Type B pancreatic cell (in vitro differentiated cells): ENCODE measurements around the gene CERS6. TPM values are rescaled to one million over a fixed set of nuclear protein-coding genes. Genes with fewer than 3 reads are reported as not detected.

Experiments used
- DNase-seq: peaks from one replicate; pipeline ENCODE4 v3.0.0; 2021; ENCODE audit warnings: mixed read lengths; ENCODE audit not compliant: unreplicated experiment; ENCODE audit errors: extremely low spot score
- H3K27ac Mint-ChIP-seq: 2 replicates; pipeline ENCODE4 v1.8.0; 2021; ENCODE audit warnings: mild to moderate bottlenecking, mixed read lengths
- H3K27me3 Mint-ChIP-seq: 2 replicates; pipeline ENCODE4 v1.8.0; 2021; ENCODE audit warnings: mixed read lengths
- H3K36me3 Mint-ChIP-seq: 2 replicates; pipeline ENCODE4 v1.8.0; 2021; ENCODE audit warnings: mixed read lengths
- H3K4me1 Mint-ChIP-seq: one replicate; pipeline ENCODE4 v1.8.0; 2021; ENCODE audit warnings: mixed read lengths; ENCODE audit not compliant: unreplicated experiment
- H3K4me3 Mint-ChIP-seq: 2 replicates; pipeline ENCODE4 v1.8.0; 2021; ENCODE audit warnings: mild to moderate bottlenecking, mixed read lengths
- H3K9me3 Mint-ChIP-seq: 2 replicates; pipeline ENCODE4 v1.8.0; 2021; ENCODE audit warnings: mixed read lengths
- CTCF ChIP-seq: fragments of 200-600 bp; sonication (generic); conservative IDR thresholded peaks from 2 replicates; pipeline ENCODE4 v1.5.0; 2021; ENCODE audit warnings: antibody characterized with exemption, mild to moderate bottlenecking
- total RNA-seq: library from RNA; stranded (reverse); gene quantifications from 2 replicates; pipeline ENCODE4 v1.2.1, GENCODE V29; 2021; ENCODE audit warnings: low replicate concordance

CERS6 gene
- total RNA-seq, 1 donor from 2014 or later = 43.0 TPM

- Mint-ChIP-seq H3K9me3 (peaks cover 5% of the 10 kb centered on the region), H3K36me3 (peaks cover 3% of the 10 kb centered on the region), H3K27me3 (peaks cover 16% of the 10 kb centered on the region), H3K4me3 (no peak overlapping the region), H3K4me1 (peaks cover 13% of the 10 kb centered on the region), H3K27ac (no peak overlapping the region)
- no peak for TF ChIP-seq CTCF
- DNase-seq = no peak
These were observed 31.1 kb upstream of the CERS6 start for GRCh38 chr2:168424971-168425370.

GRCh38 chr2:168426861-168427260 lies 29.2 kb upstream of the CERS6 start:
- no peak for DNase-seq
- TF ChIP-seq CTCF = no peak
- Mint-ChIP-seq H3K36me3 (peaks cover 3% of the 10 kb centered on the region), H3K4me1 (peaks cover 15% of the 10 kb centered on the region), H3K27me3 (peaks cover 12% of the 10 kb centered on the region), H3K9me3 (peaks cover 5% of the 10 kb centered on the region), H3K27ac (no peak overlapping the region), H3K4me3 (no peak overlapping the region)

- Mint-ChIP-seq H3K27me3 (peaks cover 12% of the 10 kb centered on the region), H3K27ac (no peak overlapping the region), H3K4me1 (peaks cover 19% of the 10 kb centered on the region), H3K36me3 (peaks cover 3% of the 10 kb centered on the region), H3K4me3 (no peak overlapping the region), H3K9me3 (peaks cover 5% of the 10 kb centered on the region)
- TF ChIP-seq CTCF = no peak
- no peak for DNase-seq
These were observed 28.6 kb upstream of the CERS6 start for GRCh38 chr2:168427451-168427850.

DNA sequence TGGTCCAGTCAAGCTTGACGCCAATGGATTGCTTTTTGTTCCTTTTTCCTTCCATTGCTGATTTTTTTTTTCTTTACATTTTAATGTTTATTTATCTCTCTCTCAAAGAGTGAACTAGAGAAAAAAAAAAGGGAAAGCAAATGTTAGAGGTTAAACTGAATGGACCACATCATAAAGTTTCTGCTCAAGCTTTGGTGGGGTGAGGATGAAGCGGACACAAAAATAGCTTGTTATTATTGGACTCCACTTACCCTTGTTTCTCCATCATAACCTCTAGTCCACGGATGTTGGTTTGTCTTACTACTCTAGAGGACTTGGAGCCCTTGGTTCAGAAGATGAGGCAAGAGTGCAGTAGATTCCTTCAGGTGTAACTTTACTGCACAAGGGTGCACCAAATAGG lies 27.6 kb upstream of the CERS6 start:
- DNase-seq = no peak
- H3K27me3 Mint-ChIP-seq = peaks cover 16% of the 10 kb centered on the region
- H3K4me3 Mint-ChIP-seq = no peak overlapping the region
- no peak for TF ChIP-seq CTCF
- H3K4me1 Mint-ChIP-seq = peaks cover 22% of the 10 kb centered on the region
- H3K36me3 Mint-ChIP-seq = peaks cover 3% of the 10 kb centered on the region
- no peak overlapping the region for H3K27ac Mint-ChIP-seq
- H3K9me3 Mint-ChIP-seq = peaks cover 5% of the 10 kb centered on the region

DNA sequence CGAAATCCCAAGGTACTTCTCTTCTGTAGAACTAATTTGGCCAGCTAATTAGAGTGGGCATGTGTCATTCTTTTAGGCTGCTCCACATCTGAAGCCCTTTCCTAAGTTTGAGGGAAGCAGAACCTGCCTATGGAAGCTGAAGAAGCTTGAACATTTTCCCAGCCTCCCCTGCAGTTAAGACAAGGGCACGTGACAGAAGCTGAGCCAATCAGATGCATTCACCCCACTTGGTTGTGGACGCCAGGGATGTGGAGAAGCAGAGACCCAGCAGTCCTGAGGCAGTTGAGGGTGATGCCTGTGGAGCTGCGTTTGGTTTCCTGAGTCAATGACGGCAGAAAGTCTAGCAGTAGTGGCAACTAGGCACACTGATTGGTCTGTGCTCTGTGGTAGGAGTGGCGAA lies 26.1 kb upstream of the CERS6 start:
- Mint-ChIP-seq H3K4me3 (no peak overlapping the region), H3K27me3 (peaks cover 18% of the 10 kb centered on the region)
- DNase-seq = no peak

More for the DNA sequence above, 26.1 kb upstream of the CERS6 start:
- Mint-ChIP-seq H3K27ac (no peak overlapping the region), H3K36me3 (peaks cover 3% of the 10 kb centered on the region), H3K9me3 (peaks cover 5% of the 10 kb centered on the region), H3K4me1 (peaks cover 18% of the 10 kb centered on the region)
- no peak for TF ChIP-seq CTCF
